HG02588 (cell line): ENCODE measurements around the gene PNLIP.

ENCODE experiments used
- ATAC-seq: cut with Tn5 transposase; IDR thresholded peaks from one replicate; pipeline ENCODE4 v1.9.1; 2021; ENCODE audit warnings: mild to moderate bottlenecking, moderate library complexity; ENCODE audit not compliant: unreplicated experiment

PNLIP gene

GRCh38 chr10:116545756-116546155 lies at the start of gene PNLIP:
Gene PNLIP, plus strand, starts transcription at chr10:116545931. Its CDS starts 162 bp downstream, at chr10:116546093.
- ATAC-seq, result no peak

GRCh38 chr10:116504786-116505185 lies 40.9 kb upstream of the PNLIP start:
- ATAC-seq, result no peak

DNA sequence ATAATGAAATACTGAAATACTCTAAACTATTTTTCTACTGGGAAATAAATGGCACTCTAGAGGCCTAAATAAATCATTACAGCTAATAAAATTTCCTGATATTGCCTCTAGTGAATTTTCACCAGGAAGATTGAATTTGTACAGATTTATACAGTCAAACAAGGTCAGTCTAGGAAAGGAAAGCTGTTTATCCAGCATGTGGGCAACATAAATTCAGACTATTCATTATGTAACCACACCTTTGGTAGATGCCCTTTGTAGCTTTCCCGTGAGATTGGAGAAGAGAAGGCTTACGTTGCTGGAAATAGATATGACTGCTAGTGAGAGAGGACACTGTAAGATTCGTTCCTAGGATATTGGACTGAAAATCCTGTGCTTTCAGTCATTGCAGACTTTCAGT lies 35.2 kb upstream of the PNLIP start:
- no peak for ATAC-seq

DNA sequence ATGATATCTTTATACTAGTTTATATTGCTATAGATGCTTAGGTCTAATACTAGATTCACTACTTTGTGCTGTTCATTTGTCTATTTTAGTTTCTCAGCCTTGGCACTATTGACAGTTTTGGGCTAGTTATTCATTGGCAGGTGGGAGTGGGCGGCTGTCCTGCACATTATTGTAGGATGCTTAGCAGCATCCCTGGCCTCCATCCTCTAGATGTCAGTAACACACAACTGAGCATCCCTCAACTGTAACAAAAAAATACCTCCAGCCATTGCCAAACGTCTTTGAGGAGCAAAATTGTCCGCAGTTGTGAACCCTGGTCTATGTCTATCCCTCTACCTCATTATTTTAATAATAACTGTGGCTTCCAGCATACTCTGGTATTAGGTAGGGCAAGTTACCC lies 34.4 kb upstream of the PNLIP start:
- no peak for ATAC-seq

- ATAC-seq, result no peak
These were observed 24.1 kb upstream of the PNLIP start for GRCh38 chr10:116521424-116522290.

DNA sequence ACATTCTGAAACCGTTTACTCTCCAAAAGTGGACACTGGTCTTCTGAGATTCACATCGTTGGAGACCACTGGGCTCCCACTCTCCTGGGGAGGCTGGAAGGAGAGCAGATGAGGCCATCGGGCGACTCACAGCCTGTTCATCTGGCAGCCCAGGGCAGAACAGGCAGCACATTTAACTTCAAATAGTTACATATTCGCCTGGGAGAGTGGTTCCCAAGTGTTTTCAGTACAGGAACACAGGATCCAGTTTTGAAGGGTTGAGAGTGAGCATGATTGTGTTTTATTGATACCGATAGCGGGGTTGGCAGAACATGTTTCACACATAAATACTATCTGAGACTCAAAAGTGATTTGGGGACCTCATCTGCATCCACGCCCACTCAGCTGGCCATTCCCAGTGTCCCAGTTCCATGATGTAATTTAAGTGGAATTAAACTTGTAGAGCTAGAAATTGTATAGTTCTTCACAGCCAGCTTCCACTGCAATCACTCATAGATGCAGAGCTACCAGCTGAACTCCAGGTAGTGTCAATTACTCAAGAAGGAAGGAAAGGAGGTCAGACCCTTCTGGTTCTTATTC lies 22.8 kb upstream of the PNLIP start:
- no peak for ATAC-seq

DNA sequence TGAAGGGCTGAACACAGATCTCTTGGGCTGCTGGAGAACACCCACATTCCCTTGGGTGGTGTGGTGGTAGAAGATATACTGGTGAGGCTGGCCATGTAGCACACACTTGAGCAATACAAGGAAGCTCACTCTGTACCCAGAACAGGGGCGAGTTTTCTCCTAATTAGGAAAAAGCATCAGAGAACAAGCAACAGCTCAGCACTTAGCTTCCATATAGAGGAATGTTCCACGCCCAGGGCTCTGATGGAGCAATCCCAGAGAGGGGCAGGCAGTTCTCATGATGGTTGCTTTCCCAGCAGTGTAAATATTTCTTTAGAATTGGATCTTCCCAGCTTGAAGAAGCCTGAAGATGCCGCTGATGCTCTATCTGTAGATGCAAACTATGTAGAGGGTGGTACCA lies 21.0 kb upstream of the PNLIP start:
- no peak for ATAC-seq

DNA sequence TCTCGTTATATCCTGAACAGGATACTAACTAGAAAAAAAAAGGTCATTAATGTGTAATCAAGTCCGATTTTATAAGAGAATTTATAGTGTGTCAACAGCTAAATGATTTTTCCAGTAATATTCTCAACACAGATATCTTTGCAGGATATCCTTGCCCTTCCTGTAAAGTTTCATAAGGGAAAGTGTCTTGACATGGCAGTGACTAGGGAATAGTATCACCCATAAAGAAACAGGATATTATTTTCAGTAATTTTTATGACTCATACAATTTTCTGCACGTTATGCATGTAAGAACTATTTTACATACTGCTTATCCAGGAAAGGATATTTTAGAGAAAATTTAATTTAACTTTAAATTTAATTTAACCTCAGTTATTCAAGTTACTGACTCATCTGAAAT lies 19.5 kb upstream of the PNLIP start:
- no peak for ATAC-seq

DNA sequence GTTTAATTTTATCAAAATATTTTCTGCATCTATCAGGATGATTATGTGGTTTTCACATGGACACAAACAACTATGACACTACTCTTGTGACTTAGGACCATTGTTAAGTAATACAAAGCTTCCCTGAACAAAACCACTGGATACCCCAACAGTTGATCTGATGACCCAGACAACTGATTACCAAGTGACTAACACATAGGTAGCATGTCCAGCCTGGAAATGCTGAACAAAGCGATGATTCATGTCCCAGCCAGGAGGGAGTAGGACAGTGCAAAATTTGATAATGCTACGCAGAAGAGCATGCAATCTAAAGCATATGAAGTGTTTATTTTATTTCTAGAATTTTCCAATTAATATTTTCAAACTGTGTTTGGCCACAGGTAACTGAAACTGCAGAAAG lies 8.9 kb upstream of the PNLIP start:
- no peak for ATAC-seq

- no peak for ATAC-seq
These were observed 7.3 kb upstream of the PNLIP start for GRCh38 chr10:116538456-116538855.

GRCh38 chr10:116538992-116539391 lies 6.7 kb upstream of the PNLIP start:
- no peak for ATAC-seq

DNA sequence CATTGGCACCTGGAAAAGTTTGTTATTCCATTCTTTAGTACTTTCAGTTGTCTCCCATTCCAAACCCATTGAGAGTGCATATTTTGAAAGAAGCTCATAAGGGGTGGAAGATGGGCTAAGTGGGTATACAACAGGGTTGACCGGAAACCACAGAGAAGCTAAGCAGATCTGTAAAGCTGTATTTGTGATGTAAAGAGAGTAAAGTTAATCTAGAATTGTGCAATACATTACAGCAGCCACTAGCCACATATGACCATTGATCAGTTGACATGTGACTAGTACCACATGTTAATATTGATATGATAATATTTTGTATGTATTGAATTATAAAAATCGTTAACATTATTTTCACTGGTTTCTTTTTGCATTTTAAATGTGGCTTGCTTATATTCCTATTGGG lies 4.9 kb upstream of the PNLIP start:
- no peak for ATAC-seq

GRCh38 chr10:116542007-116542677 lies 3.6 kb upstream of the PNLIP start:
- no peak for ATAC-seq

GRCh38 chr10:116545122-116545521 lies 609 bp upstream of the PNLIP start:
- ATAC-seq, result no peak

- ATAC-seq, result no peak
These were observed 2.6 kb downstream of the PNLIP start for GRCh38 chr10:116548301-116548700.

GRCh38 chr10:116553378-116553980 lies 7.7 kb downstream of the PNLIP start:
- ATAC-seq, result no peak

- no peak for ATAC-seq
These were observed 8.9 kb downstream of the PNLIP start for GRCh38 chr10:116554628-116555027.

DNA sequence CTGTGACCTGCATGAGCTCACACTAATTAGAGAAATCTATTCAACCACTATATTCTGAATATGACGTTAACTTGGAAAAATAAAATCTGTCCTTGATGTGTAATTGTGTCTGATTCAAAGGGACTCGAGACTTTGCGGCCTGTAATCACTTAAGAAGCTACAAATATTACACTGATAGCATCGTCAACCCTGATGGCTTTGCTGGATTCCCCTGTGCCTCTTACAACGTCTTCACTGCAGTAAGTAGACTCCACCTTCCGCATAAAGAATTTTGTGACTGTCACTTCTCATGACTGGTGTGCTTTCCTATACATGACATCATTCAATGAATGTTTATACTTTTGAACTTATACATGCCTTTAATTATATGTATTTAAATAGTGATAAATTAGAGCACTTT lies 10.1 kb downstream of the PNLIP start:
- no peak for ATAC-seq

- no peak for ATAC-seq
These were observed 11.7 kb downstream of the PNLIP start for GRCh38 chr10:116557305-116557880.

DNA sequence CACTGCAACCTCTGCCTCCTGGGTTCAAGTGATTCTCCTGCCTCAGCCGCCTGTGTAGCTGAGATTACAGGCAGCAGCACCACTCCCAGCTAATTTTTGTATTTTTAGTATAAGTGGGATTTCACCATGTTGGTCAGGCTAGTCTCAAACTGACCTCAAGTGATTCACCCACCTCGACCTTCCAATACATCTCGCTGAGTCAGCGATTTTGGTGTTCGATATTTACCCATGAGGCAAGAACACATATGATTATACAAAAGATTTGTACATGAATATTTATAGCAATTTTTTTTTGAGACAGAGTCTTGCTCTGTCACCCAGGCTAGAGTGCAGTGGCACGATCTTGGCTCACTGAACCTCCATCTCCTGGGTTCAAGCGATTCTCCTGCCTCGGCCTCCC lies 19.8 kb downstream of the PNLIP start:
- no peak for ATAC-seq

- no peak for ATAC-seq
These were observed 21.2 kb downstream of the PNLIP start for GRCh38 chr10:116566932-116567331.
